ENCODE measurements around the gene BCL2.

DNA sequence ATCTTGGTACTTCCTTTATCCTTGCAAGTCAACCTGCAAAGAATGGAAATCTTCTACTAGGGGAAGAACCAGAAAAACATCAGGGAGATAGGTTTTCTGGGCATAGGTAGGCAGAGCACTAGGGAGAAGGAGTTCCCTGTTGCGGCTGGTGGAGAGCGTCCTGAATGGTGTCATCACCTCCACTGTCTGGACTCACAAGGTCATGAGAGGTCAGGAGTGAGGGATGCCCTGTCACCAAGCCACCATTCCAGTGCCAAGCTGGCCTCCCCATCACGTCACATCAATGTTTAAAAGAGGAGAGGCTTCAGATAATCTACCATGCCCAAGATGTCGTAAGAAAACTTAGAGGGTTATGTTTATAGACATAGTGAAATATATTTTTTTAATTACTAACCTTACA, 72.1 kb downstream of the BCL2 start:
- TF ChIP-seq RAD21 (IDR thresholded peaks at IDR 0.05; ENCODE audit: low read depth) (no peak), SIN3A (IDR thresholded peaks at IDR 0.05; ENCODE audit: low read depth) (no peak)
